K562 (cell line): ENCODE data around the gene RBM44. TPM values are rescaled to one million over a fixed set of nuclear protein-coding genes. Genes with fewer than 3 reads are reported as not detected.

ENCODE experiments used
- ZNF239 ChIP-seq: fragments of 250-450 bp; sonication (Bioruptor Pico); IDR thresholded peaks from 2 replicates; pipeline ENCODE4 v1.4.0; 2020; ENCODE audit warnings: mild to moderate bottlenecking
- polyA plus RNA-seq, 8 experiments: library from polyadenylated mRNA; depleted of rRNA in 4 of 8; stranded (reverse) in 5 of 8; unstranded in 3 of 8; fragments of >200 nt; fragmentation: Nextera tagmentation in 2 of 8; fragmentation: Illumina TruSeq in 1 of 8; extraction: Ambion mirVana in 2 of 8; extraction: Trizol in 1 of 8; gene quantifications; 2 replicates each; pipeline versions ENCODE4 v1.2.1 to v1.2.3, GENCODE V29; 2011 to 2014; ENCODE audit warnings: inconsistent platforms in 1 of 8, missing spikeins in 1 of 8
- small RNA-seq: library from RNA; depleted of rRNA; stranded (forward); fragments of <200 nt; gene quantifications from one replicate; pipeline ENCODE3, GENCODE V24; 2014
- total RNA-seq, 7 experiments: library from RNA; depleted of rRNA in 6 of 7; stranded (reverse); fragments of >200 nt in 6 of 7; fragmentation: Illumina TruSeq in 2 of 7; extraction: Trizol in 2 of 7; gene quantifications; 2 replicates each; pipeline versions ENCODE4 v1.2.1 to v1.2.3, GENCODE V29; 2011 to 2021; ENCODE audit warnings: low replicate concordance in 1 of 7
- TF ChIP-seq, protein P1 (sequence below): sonication (generic); formaldehyde crosslinking; IDR thresholded peaks from 2 replicates; pipeline ENCODE4 v1.8.0; 2022; ENCODE audit warnings: mild to moderate bottlenecking, missing genetic modification reagents
- TF ChIP-seq, protein P2 (sequence below): IDR thresholded peaks from 2 replicates; pipeline ENCODE4 v1.6.1; 2011; ENCODE audit warnings: borderline replicate concordance, low read depth, mild to moderate bottlenecking, moderate library complexity, low read length; ENCODE audit not compliant: insufficient read depth, poor library complexity, severe bottlenecking

RBM44 gene
- total and polyA plus RNA-seq, 9 of the 15 experiments (the other 6 are each of a cell fraction or from before 2014, with no cell fraction given), result 0.04 to 0.25 (median 0.13) TPM

DNA sequence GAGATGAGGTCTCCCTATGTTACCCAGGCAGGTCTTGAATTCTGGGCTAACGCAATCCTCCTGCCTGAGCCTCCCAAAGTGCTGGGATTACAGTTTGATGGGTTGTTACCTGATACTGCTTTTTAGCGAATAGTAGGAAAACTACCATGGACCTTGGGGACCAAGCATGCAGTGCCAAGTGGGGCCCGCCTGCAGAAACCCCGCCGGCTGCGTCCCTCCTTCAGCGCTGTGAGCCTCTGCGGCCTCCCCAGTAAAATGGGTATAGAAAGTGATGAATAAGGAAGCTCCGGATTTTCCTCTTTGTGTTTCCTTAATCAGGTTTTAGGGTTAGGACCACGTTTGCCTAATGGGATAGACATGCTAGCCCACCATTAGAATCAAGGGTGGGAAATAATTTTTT is 91.2 kb downstream of the RBM44 start (continued):
- TF ChIP-seq, protein P1, sequence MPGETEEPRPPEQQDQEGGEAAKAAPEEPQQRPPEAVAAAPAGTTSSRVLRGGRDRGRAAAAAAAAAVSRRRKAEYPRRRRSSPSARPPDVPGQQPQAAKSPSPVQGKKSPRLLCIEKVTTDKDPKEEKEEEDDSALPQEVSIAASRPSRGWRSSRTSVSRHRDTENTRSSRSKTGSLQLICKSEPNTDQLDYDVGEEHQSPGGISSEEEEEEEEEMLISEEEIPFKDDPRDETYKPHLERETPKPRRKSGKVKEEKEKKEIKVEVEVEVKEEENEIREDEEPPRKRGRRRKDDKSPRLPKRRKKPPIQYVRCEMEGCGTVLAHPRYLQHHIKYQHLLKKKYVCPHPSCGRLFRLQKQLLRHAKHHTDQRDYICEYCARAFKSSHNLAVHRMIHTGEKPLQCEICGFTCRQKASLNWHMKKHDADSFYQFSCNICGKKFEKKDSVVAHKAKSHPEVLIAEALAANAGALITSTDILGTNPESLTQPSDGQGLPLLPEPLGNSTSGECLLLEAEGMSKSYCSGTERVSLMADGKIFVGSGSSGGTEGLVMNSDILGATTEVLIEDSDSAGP (CRISPR knock-in tag), result no peak
- TF ChIP-seq ZNF239 (CRISPR knock-in tag), result no peak
- TF ChIP-seq, protein P2, sequence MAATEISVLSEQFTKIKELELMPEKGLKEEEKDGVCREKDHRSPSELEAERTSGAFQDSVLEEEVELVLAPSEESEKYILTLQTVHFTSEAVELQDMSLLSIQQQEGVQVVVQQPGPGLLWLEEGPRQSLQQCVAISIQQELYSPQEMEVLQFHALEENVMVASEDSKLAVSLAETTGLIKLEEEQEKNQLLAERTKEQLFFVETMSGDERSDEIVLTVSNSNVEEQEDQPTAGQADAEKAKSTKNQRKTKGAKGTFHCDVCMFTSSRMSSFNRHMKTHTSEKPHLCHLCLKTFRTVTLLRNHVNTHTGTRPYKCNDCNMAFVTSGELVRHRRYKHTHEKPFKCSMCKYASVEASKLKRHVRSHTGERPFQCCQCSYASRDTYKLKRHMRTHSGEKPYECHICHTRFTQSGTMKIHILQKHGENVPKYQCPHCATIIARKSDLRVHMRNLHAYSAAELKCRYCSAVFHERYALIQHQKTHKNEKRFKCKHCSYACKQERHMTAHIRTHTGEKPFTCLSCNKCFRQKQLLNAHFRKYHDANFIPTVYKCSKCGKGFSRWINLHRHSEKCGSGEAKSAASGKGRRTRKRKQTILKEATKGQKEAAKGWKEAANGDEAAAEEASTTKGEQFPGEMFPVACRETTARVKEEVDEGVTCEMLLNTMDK, result no peak

Small RNA genes lying within 50 kb of the gene (small RNA-seq; reads per million reads assigned to genes)
- gene RF00157, result not detected

Other genes with a start within 250 kb of the RBM44 start
- not detected in 2 replicates for gene PRLH, start 232.2 kb upstream of the RBM44 start, total RNA-seq (2014; rRNA removed)
- not detected in 2 replicates for gene PRLH, start 232.2 kb upstream of the RBM44 start, total RNA-seq (2014; rRNA removed; fragmentation: Illumina TruSeq; extraction: Trizol)
- not detected in 2 replicates for gene PRLH, start 232.2 kb upstream of the RBM44 start, total RNA-seq (2015; rRNA removed; fragmentation: Illumina TruSeq; extraction: Trizol)
- not detected in 2 replicates for gene PRLH, start 232.2 kb upstream of the RBM44 start, total RNA-seq (2021)
- not detected in 2 replicates for gene PRLH, start 232.2 kb upstream of the RBM44 start, polyA plus RNA-seq (2011; rRNA removed)
- gene PRLH, start 232.2 kb upstream of the RBM44 start, polyA plus RNA-seq (2014; fragmentation: Illumina TruSeq; extraction: Trizol), result not detected in 2 replicates
- gene PRLH, start 232.2 kb upstream of the RBM44 start, polyA plus RNA-seq (2014; fragmentation: Nextera tagmentation; extraction: Ambion mirVana), result not detected
- gene PRLH, start 232.2 kb upstream of the RBM44 start, polyA plus RNA-seq (2014; rRNA removed), result not detected in 2 replicates
- not detected in 2 replicates for gene RAB17, start 208.0 kb upstream of the RBM44 start, total RNA-seq (2014; rRNA removed)
- not detected in 2 replicates for gene RAB17, start 208.0 kb upstream of the RBM44 start, total RNA-seq (2014; rRNA removed; fragmentation: Illumina TruSeq; extraction: Trizol)
- not detected in 2 replicates for gene RAB17, start 208.0 kb upstream of the RBM44 start, total RNA-seq (2015; rRNA removed; fragmentation: Illumina TruSeq; extraction: Trizol)
- gene RAB17, start 208.0 kb upstream of the RBM44 start, total RNA-seq (2021), result 0.13 and 0.16 TPM in 2 replicates
- gene RAB17, start 208.0 kb upstream of the RBM44 start, polyA plus RNA-seq (2011; rRNA removed), result not detected in 2 replicates
- not detected in 2 replicates for gene RAB17, start 208.0 kb upstream of the RBM44 start, polyA plus RNA-seq (2014; fragmentation: Illumina TruSeq; extraction: Trizol)
- not detected for gene RAB17, start 208.0 kb upstream of the RBM44 start, polyA plus RNA-seq (2014; fragmentation: Nextera tagmentation; extraction: Ambion mirVana)
- gene RAB17, start 208.0 kb upstream of the RBM44 start, polyA plus RNA-seq (2014; rRNA removed), result not detected in 2 replicates
- 31.6 and 32.2 TPM in 2 replicates for gene LRRFIP1, start 171.2 kb upstream of the RBM44 start, total RNA-seq (2014; rRNA removed)
- gene LRRFIP1, start 171.2 kb upstream of the RBM44 start, total RNA-seq (2014; rRNA removed; fragmentation: Illumina TruSeq; extraction: Trizol), result 33.1 and 38.9 TPM in 2 replicates
- 25.5 and 28.1 TPM in 2 replicates for gene LRRFIP1, start 171.2 kb upstream of the RBM44 start, total RNA-seq (2015; rRNA removed; fragmentation: Illumina TruSeq; extraction: Trizol)
- gene LRRFIP1, start 171.2 kb upstream of the RBM44 start, total RNA-seq (2021), result 31.3 and 31.4 TPM in 2 replicates
- 18.3 and 26.8 TPM in 2 replicates for gene LRRFIP1, start 171.2 kb upstream of the RBM44 start, polyA plus RNA-seq (2011; rRNA removed)
- 41.9 and 45.2 TPM in 2 replicates for gene LRRFIP1, start 171.2 kb upstream of the RBM44 start, polyA plus RNA-seq (2014; fragmentation: Illumina TruSeq; extraction: Trizol)
- gene LRRFIP1, start 171.2 kb upstream of the RBM44 start, polyA plus RNA-seq (2014; fragmentation: Nextera tagmentation; extraction: Ambion mirVana), result 10 to 100 TPM; 13.1 to 13.8 TPM
- gene LRRFIP1, start 171.2 kb upstream of the RBM44 start, polyA plus RNA-seq (2014; rRNA removed), result 35.6 and 39.5 TPM in 2 replicates
- gene RAMP1, start 60.8 kb downstream of the RBM44 start, total RNA-seq (2014; rRNA removed), result 0.77 TPM in 1 of 2 replicates, not detected in the other
- not detected in 2 replicates for gene RAMP1, start 60.8 kb downstream of the RBM44 start, total RNA-seq (2014; rRNA removed; fragmentation: Illumina TruSeq; extraction: Trizol)
- not detected in 2 replicates for gene RAMP1, start 60.8 kb downstream of the RBM44 start, total RNA-seq (2015; rRNA removed; fragmentation: Illumina TruSeq; extraction: Trizol)
- 0.29 TPM in 1 of 2 replicates, not detected in the other for gene RAMP1, start 60.8 kb downstream of the RBM44 start, total RNA-seq (2021)
- gene RAMP1, start 60.8 kb downstream of the RBM44 start, polyA plus RNA-seq (2011; rRNA removed), result 0.28 and 0.72 TPM in 2 replicates
- gene RAMP1, start 60.8 kb downstream of the RBM44 start, polyA plus RNA-seq (2014; fragmentation: Illumina TruSeq; extraction: Trizol), result not detected in 2 replicates
- not detected for gene RAMP1, start 60.8 kb downstream of the RBM44 start, polyA plus RNA-seq (2014; fragmentation: Nextera tagmentation; extraction: Ambion mirVana)
- gene RAMP1, start 60.8 kb downstream of the RBM44 start, polyA plus RNA-seq (2014; rRNA removed), result not detected in 2 replicates
- gene UBE2F, start 168.2 kb downstream of the RBM44 start, total RNA-seq (2014; rRNA removed), result 44.3 and 54.0 TPM in 2 replicates
- 56.4 and 59.4 TPM in 2 replicates for gene UBE2F, start 168.2 kb downstream of the RBM44 start, total RNA-seq (2014; rRNA removed; fragmentation: Illumina TruSeq; extraction: Trizol)
- 42.8 and 50.7 TPM in 2 replicates for gene UBE2F, start 168.2 kb downstream of the RBM44 start, total RNA-seq (2015; rRNA removed; fragmentation: Illumina TruSeq; extraction: Trizol)
- 53.0 and 57.9 TPM in 2 replicates for gene UBE2F, start 168.2 kb downstream of the RBM44 start, total RNA-seq (2021)
- 68.5 and 87.1 TPM in 2 replicates for gene UBE2F, start 168.2 kb downstream of the RBM44 start, polyA plus RNA-seq (2011; rRNA removed)
- gene UBE2F, start 168.2 kb downstream of the RBM44 start, polyA plus RNA-seq (2014; fragmentation: Illumina TruSeq; extraction: Trizol), result 82.6 and 88.1 TPM in 2 replicates
- 10 to 100 TPM; 18.1 to 24.9 TPM for gene UBE2F, start 168.2 kb downstream of the RBM44 start, polyA plus RNA-seq (2014; fragmentation: Nextera tagmentation; extraction: Ambion mirVana)
- 52.9 and 62.2 TPM in 2 replicates for gene UBE2F, start 168.2 kb downstream of the RBM44 start, polyA plus RNA-seq (2014; rRNA removed)